GM12878 (cell line): Measurements from ENCODE around the gene OGFOD3. TPM values are rescaled to one million over a fixed set of nuclear protein-coding genes. Genes with fewer than 3 reads are reported as not detected.

ENCODE experiments used
- ATAC-seq: fragments of 200-7000 bp; cut with Tn5 transposase; 3 replicates; pipeline ENCODE4 v1.9.1; 2020; ENCODE audit warnings: mild to moderate bottlenecking, moderate library complexity
- BruUV-seq: library from RNA; stranded (reverse); fragments of 400-500 nt; replicated peaks from 2 replicates; lab custom pipeline; 2021; lab: Mats Ljungman, UMichigan
- CTCF ChIA-PET: fragments of 300-600 bp; sonication (Branson Sonifier 250); formaldehyde crosslinking; extraction: SDS; loops from one replicate; lab custom pipeline; 2021; ENCODE audit warnings: inconsistent platforms; lab: Yijun Ruan, JAX
- POLR2A ChIA-PET: fragments of 350-600 bp; formaldehyde crosslinking; extraction: SDS; loops from one replicate; lab custom pipeline; 2021; ENCODE audit warnings: inconsistent platforms; lab: Charles Lee
- RAD21 ChIA-PET: fragments of 300-600 bp; sonication (Branson Sonifier 250); formaldehyde crosslinking; loops from one replicate; lab custom pipeline; 2023; ENCODE audit warnings: antibody characterized with exemption; ENCODE audit not compliant: unreplicated experiment; lab: Charles Lee
- SMC1A ChIA-PET: fragments of 300-600 bp; sonication (Branson Sonifier 250); formaldehyde crosslinking; loops from one replicate; lab custom pipeline; 2023; ENCODE audit not compliant: unreplicated experiment, uncharacterized antibody; lab: Charles Lee
- DNase-seq: peaks from one replicate; pipeline ENCODE4 v3.0.0-alpha.2; 2011; ENCODE audit warnings: low read depth, low spot score
- FAIRE-seq: peaks from 3 replicates; lab custom pipeline; 2011; peaks lifted over from hg19 to GRCh38; lab: Jason Lieb, UNC
- H2AFZ ChIP-seq: 2 replicates; pipeline ENCODE4 v1.6.0; 2011; ENCODE audit warnings: low read depth, low read length, control low read depth; ENCODE audit not compliant: control insufficient read depth
- H3K27ac ChIP-seq: 2 replicates; pipeline ENCODE4 v1.5.1; 2011; ENCODE audit warnings: control low read depth; ENCODE audit not compliant: control insufficient read depth, insufficient read depth
- H3K27me3 ChIP-seq, 2 experiments: replicated peaks in 1 of 2; 2 replicates each; pipeline versions ENCODE4 v1.6.0 to v1.6.1; 2011; ENCODE audit warnings: low read length in 1 of 2; ENCODE audit not compliant: control insufficient read depth in 2 of 2, insufficient read depth in 2 of 2
- H3K36me3 ChIP-seq, 2 experiments: 2 replicates each; pipeline ENCODE4 v1.5.1; 2011; ENCODE audit warnings: low read length in 1 of 2; ENCODE audit not compliant: control insufficient read depth in 2 of 2, insufficient read depth in 2 of 2
- H3K4me1 ChIP-seq: 2 replicates; pipeline ENCODE4 v1.6.1; 2011; ENCODE audit warnings: mild to moderate bottlenecking, low read length, moderate library complexity, mixed read lengths; ENCODE audit not compliant: control insufficient read depth, insufficient read depth
- H3K4me2 ChIP-seq: 2 replicates; pipeline ENCODE4 v1.6.0; 2011; ENCODE audit warnings: control low read depth; ENCODE audit not compliant: control insufficient read depth, insufficient read depth
- H3K4me3 ChIP-seq: fragments of 200-600 bp; sonication (generic); 2 replicates; pipeline ENCODE4 v1.5.1; 2016
- H3K79me2 ChIP-seq: 2 replicates; pipeline ENCODE4 v1.6.0; 2011; ENCODE audit warnings: low read length; ENCODE audit not compliant: control insufficient read depth, insufficient read depth
- H3K9ac ChIP-seq: 2 replicates; pipeline ENCODE4 v1.8.0; 2011; ENCODE audit warnings: low read length, control low read depth, mixed read lengths; ENCODE audit not compliant: control insufficient read depth, insufficient read depth
- H3K9me3 ChIP-seq: replicated peaks from 3 replicates; pipeline ENCODE4 v1.5.1; 2011; ENCODE audit warnings: mild to moderate bottlenecking, low read length; ENCODE audit not compliant: control insufficient read depth, insufficient read depth
- H4K20me1 ChIP-seq: 2 replicates; pipeline ENCODE4 v1.6.0; 2011; ENCODE audit not compliant: control insufficient read depth, insufficient read depth
- CHD2 ChIP-seq: IDR thresholded peaks from 2 replicates; pipeline ENCODE4 v1.6.1; 2011; ENCODE audit warnings: low read depth, low read length, improper control_type of control experiment, borderline replicate concordance
- CREB1 ChIP-seq: IDR thresholded peaks from 2 replicates; pipeline ENCODE4 v1.6.1; 2012; ENCODE audit warnings: low read depth, mild to moderate bottlenecking, inconsistent platforms
- EED ChIP-seq: sonication (generic); IDR thresholded peaks from 2 replicates; pipeline ENCODE4 v1.6.1; 2016; ENCODE audit warnings: antibody characterized with exemption, low read depth
- EP300 ChIP-seq, 2 experiments: fragments of 150-350 bp in 1 of 2; IDR thresholded peaks; 2 replicates each; pipeline ENCODE4 v1.6.1; 2011 to 2012; ENCODE audit warnings: low read depth in 2 of 2, low read length in 2 of 2, borderline replicate concordance in 1 of 2, improper control_type of control experiment in 1 of 2, inconsistent platforms in 1 of 2; ENCODE audit not compliant: control insufficient read depth in 1 of 2
- GATAD2B ChIP-seq: fragments of 450-650 bp; conservative IDR thresholded peaks from 2 replicates; pipeline ENCODE4 v1.6.1; 2017; ENCODE audit warnings: low read depth, mild to moderate bottlenecking, moderate library complexity
- HDAC2 ChIP-seq: fragments of 200-600 bp; sonication (generic); IDR thresholded peaks from 2 replicates; pipeline ENCODE4 v1.6.1; 2017
- NFYB ChIP-seq: IDR thresholded peaks from 2 replicates; pipeline ENCODE4 v1.6.1; 2011; ENCODE audit warnings: low read depth, mild to moderate bottlenecking, low read length, improper control_type of control experiment, moderate library complexity; ENCODE audit not compliant: insufficient read depth
- PAX5 ChIP-seq: IDR thresholded peaks from 2 replicates; pipeline ENCODE4 v1.6.1; 2011; ENCODE audit warnings: low read depth, low read length, borderline replicate concordance
- RAD51 ChIP-seq: fragments of 450-650 bp; IDR thresholded peaks from 2 replicates; pipeline ENCODE4 v1.6.1; 2016; ENCODE audit warnings: moderate library complexity, mild to moderate bottlenecking, inconsistent platforms
- RELA ChIP-seq: fragments of 450-650 bp; IDR thresholded peaks from 2 replicates; pipeline ENCODE4 v1.8.0; 2014; ENCODE audit warnings: borderline replicate concordance; ENCODE audit not compliant: partially characterized antibody
- SPI1 ChIP-seq: IDR thresholded peaks from 2 replicates; pipeline ENCODE4 v1.6.1; 2011; ENCODE audit warnings: low read depth, mild to moderate bottlenecking, low read length, moderate library complexity, borderline replicate concordance; ENCODE audit not compliant: insufficient read depth
- TCF7 ChIP-seq: IDR thresholded peaks from 2 replicates; pipeline ENCODE4 v1.6.1; 2014; ENCODE audit warnings: antibody characterized with exemption, borderline replicate concordance
- ZBTB40 ChIP-seq: fragments of 450-650 bp; IDR thresholded peaks from 2 replicates; pipeline ENCODE4 v1.6.1; 2016; ENCODE audit warnings: mild to moderate bottlenecking, moderate library complexity, borderline replicate concordance
- ZNF24 ChIP-seq: fragments of 450-650 bp; IDR thresholded peaks from 2 replicates; pipeline ENCODE4 v1.6.1; 2017; ENCODE audit warnings: antibody characterized with exemption, mild to moderate bottlenecking
- WGBS: methylation state at CpG from one replicate; pipeline ENCODE4 v1.1.6; 2016; ENCODE audit warnings: low lambda C conversion rate; ENCODE audit not compliant: insufficient replicate concordance, insufficient coverage; ENCODE audit errors: missing lambda C conversion rate; 5-methylcytosine and 5-hydroxymethylcytosine counted together
- in situ Hi-C: fragments of 300-500 bp; cut with MboI; formaldehyde crosslinking; loops from 9 replicates; pipeline ENCODE4 v1.14.3; 2018; ENCODE audit warnings: mixed read lengths
- intact Hi-C: fragments of 100-400 bp; cut with micrococcal nuclease; formaldehyde crosslinking; loops from one replicate; pipeline ENCODE4 v1.14.2; 2022; ENCODE audit not compliant: unreplicated experiment
- polyA plus RNA-seq, 11 experiments: library from polyadenylated mRNA; depleted of rRNA in 4 of 11; unstranded in 6 of 11; stranded (reverse) in 5 of 11; fragments of >200 nt; fragmentation: Nextera tagmentation in 4 of 11; fragmentation: Illumina TruSeq in 1 of 11; extraction: Ambion mirVana in 4 of 11; extraction: Trizol in 1 of 11; gene quantifications; 1 replicate in 1 of 11; 2 replicates in 10 of 11; pipeline versions ENCODE4 v1.2.1 to v1.2.3, GENCODE V29; 2011 to 2016; ENCODE audit warnings: inconsistent platforms in 2 of 11, missing spikeins in 2 of 11, low read depth in 1 of 11
- total RNA-seq, 4 experiments: library from RNA; depleted of rRNA in 3 of 4; stranded (reverse); fragments of >200 nt in 3 of 4; fragmentation: Illumina TruSeq in 1 of 4; extraction: Trizol in 1 of 4; gene quantifications; 2 replicates each; pipeline versions ENCODE4 v1.2.1 to v1.2.3, GENCODE V29; 2013 to 2021
- TF ChIP-seq, protein P1 (sequence below): fragments of 150-350 bp; IDR thresholded peaks from 2 replicates; pipeline ENCODE4 v1.6.1; 2016; ENCODE audit warnings: low read depth, low read length

The OGFOD3 gene
- total and polyA plus RNA-seq, 10 of the 15 experiments (the other 5 are each of a cell fraction or from before 2014, with no cell fraction given), result 0.48 to 28.4 (median 18.3) TPM

DNA sequence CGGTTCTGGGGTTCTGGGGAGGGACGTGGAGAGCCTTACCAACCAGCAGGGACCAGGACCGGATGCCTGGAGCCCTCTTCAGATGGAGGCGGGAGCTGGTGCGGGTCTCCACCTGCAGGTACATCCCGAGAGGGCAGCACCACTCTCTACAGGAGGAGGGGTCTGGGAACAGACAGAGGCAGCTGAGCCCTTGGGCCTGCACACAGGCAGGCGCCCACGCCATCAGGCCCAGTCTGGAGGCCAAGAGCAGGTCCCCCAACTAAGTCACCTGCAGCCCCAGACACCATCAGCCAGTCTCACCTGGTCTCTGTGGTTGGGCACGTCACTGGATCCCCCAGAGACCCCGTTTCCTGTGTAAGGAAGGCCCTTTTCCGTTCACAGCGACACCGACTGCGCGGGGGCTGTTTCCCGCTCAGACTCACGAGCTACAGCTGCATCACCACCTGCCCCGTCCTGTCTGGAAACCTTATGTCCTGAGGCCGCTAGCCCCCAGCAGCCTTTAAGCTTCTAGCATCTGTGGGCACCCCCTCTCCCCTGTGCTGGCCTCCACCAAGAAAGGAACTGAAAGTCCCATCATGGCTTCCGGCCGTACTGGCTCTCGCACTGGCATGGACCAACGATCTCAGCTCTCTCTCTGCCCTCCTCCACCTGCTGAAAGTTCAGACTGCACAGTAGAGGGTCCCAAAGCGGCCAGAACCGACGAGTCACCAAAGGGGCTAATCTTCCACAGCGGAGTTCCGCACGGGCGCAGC, 30.9 kb upstream of the OGFOD3 start:
- peak; percentile 87 for ATAC-seq
- Histone ChIP-seq H3K79me2 (peaks cover 41% of the 10 kb centered on the region), H3K4me1 (peaks cover 4% of the 10 kb centered on the region), H3K27ac (peak overlapping the region; percentile 97), H3K36me3 (peaks cover 10 to 18% of the 10 kb centered on the region in 2 experiments), H3K4me2 (peak overlapping the region; percentile 84), H3K9me3 (no peaks in the 10 kb centered on the region; the same call in 2 of the 3 replicates), H3K4me3 (peak overlapping the region; percentile 93), H4K20me1 (no peaks in the 10 kb centered on the region; the same call in none of the 2 replicates), H2AFZ (peak overlapping the region; percentile 30), H3K27me3 (no peaks in the 10 kb centered on the region), H3K9ac (peak overlapping the region; percentile 87)
- ChIA-PET POLR2A (interaction anchor here (0.5 to 2.3 kb wide), 14 partner anchors 8 to 557 kb away, joined by 3 to 16 read pairs (median 3); partner anchors contain the start of genes DCXR, NARF and OGFOD3), RAD21 (interaction anchor here (0.9 to 1.4 kb wide), 7 partner anchors 8 to 105 kb away, joined by 3 to 4 read pairs (median 3); no protein-coding TSS in a partner anchor), SMC1A (interaction anchor here (1.0 to 1.4 kb wide), 3 partner anchors 8 to 96 kb away, joined by 3 to 8 read pairs (median 6); partner anchors contain the start of gene OGFOD3), CTCF (interaction anchor here (0.6 to 1.9 kb wide), 11 partner anchors 11 to 104 kb away, joined by 3 to 12 read pairs (median 4); no protein-coding TSS in a partner anchor)
- under 1% methylated on average over 30 of the region's 30 CpGs for WGBS
- in situ Hi-C loops (no loop called here), intact Hi-C loops (loop anchor here (1.0 to 5.0 kb wide), 2 partner anchors 9 to 103 kb away; partner anchors contain the start of gene NARF)
- peak; percentile 65 for DNase-seq
- BruUV-seq, result no TSS peak
- peak; percentile 98 for FAIRE-seq
- no peak for TF ChIP-seq TCF7
- TF ChIP-seq ZNF24, result no peak
- 0 out of 2 replicates have a peak, but pooled peaks have one; percentile 47 for TF ChIP-seq PAX5
- peak; percentile 90 for TF ChIP-seq GATAD2B
- peak; percentile 52 to 55; a peak in 3 of 4 replicates for TF ChIP-seq EP300 (IDR thresholded peaks at IDR 0.05; ENCODE audit: borderline replicate concordance in 1 of 2, control insufficient read depth in 1 of 2, low read depth in 2 of 2, low read length in 2 of 2)
- peak; percentile 82 for TF ChIP-seq CREB1
- TF ChIP-seq HDAC2, result no peak
- peak; percentile 60; the same call in 1 of the 2 replicates for TF ChIP-seq NFYB
- peak; percentile 72 for TF ChIP-seq EED
- TF ChIP-seq SPI1, result peak; percentile 99
- TF ChIP-seq RELA, result no peak
- TF ChIP-seq RAD51, result no peak
- peak; percentile 59; the same call in 1 of the 2 replicates for TF ChIP-seq CHD2
- TF ChIP-seq, protein P1, sequence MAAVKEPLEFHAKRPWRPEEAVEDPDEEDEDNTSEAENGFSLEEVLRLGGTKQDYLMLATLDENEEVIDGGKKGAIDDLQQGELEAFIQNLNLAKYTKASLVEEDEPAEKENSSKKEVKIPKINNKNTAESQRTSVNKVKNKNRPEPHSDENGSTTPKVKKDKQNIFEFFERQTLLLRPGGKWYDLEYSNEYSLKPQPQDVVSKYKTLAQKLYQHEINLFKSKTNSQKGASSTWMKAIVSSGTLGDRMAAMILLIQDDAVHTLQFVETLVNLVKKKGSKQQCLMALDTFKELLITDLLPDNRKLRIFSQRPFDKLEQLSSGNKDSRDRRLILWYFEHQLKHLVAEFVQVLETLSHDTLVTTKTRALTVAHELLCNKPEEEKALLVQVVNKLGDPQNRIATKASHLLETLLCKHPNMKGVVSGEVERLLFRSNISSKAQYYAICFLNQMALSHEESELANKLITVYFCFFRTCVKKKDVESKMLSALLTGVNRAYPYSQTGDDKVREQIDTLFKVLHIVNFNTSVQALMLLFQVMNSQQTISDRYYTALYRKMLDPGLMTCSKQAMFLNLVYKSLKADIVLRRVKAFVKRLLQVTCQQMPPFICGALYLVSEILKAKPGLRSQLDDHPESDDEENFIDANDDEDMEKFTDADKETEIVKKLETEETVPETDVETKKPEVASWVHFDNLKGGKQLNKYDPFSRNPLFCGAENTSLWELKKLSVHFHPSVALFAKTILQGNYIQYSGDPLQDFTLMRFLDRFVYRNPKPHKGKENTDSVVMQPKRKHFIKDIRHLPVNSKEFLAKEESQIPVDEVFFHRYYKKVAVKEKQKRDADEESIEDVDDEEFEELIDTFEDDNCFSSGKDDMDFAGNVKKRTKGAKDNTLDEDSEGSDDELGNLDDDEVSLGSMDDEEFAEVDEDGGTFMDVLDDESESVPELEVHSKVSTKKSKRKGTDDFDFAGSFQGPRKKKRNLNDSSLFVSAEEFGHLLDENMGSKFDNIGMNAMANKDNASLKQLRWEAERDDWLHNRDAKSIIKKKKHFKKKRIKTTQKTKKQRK, result no peak
- TF ChIP-seq ZBTB40, result peak; percentile 21; the same call in 1 of the 2 replicates
